Mesothelial cell of epicardium (in vitro differentiated cells): Measurements from ENCODE around the gene SRP9. TPM values are rescaled to one million over a fixed set of nuclear protein-coding genes. Genes with fewer than 3 reads are reported as not detected.

Experiments
- DNase-seq, 2 experiments: peaks; one replicate each; pipeline ENCODE4 v3.0.0; 2021; ENCODE audit warnings: low spot score in 2 of 2; ENCODE audit not compliant: unreplicated experiment in 2 of 2
- H3K27ac Mint-ChIP-seq: 2 replicates; pipeline ENCODE4 v1.8.0; 2021; ENCODE audit warnings: mixed read lengths
- H3K27me3 Mint-ChIP-seq: 2 replicates; pipeline ENCODE4 v1.8.0; 2021; ENCODE audit warnings: low read depth, mixed read lengths
- H3K36me3 Mint-ChIP-seq: 2 replicates; pipeline ENCODE4 v1.8.0; 2021; ENCODE audit warnings: mixed read lengths
- H3K4me1 Mint-ChIP-seq: 2 replicates; pipeline ENCODE4 v1.8.0; 2021; ENCODE audit warnings: mixed read lengths
- H3K4me3 Mint-ChIP-seq: 2 replicates; pipeline ENCODE4 v1.8.0; 2021; ENCODE audit warnings: mild to moderate bottlenecking, moderate library complexity, mixed read lengths
- H3K9me3 Mint-ChIP-seq: 2 replicates; pipeline ENCODE4 v1.8.0; 2021; ENCODE audit warnings: mixed read lengths
- CTCF ChIP-seq: fragments of 200-600 bp; sonication (generic); IDR thresholded peaks from one replicate; pipeline ENCODE4 v1.5.0; 2021; ENCODE audit warnings: antibody characterized with exemption; ENCODE audit not compliant: unreplicated experiment
- total RNA-seq: library from RNA; stranded (reverse); gene quantifications from 3 replicates; pipeline ENCODE4 v1.2.1, GENCODE V29; 2021

The SRP9 gene
- total RNA-seq, 1 donor from 2014 or later = 251 TPM

GRCh38 chr1:225737161-225737560 lies 40.5 kb upstream of the SRP9 start:
- Mint-ChIP-seq H3K4me3 (no peak overlapping the region), H3K9me3 (no peaks in the 10 kb centered on the region), H3K4me1 (peaks cover 31% of the 10 kb centered on the region), H3K27ac (peak overlapping the region; percentile 74), H3K27me3 (no peaks in the 10 kb centered on the region), H3K36me3 (no peaks in the 10 kb centered on the region)
- no peak for TF ChIP-seq CTCF
- DNase-seq = no peak

- no peak overlapping the region for H3K27ac Mint-ChIP-seq
- H3K4me1 Mint-ChIP-seq = peaks cover 31% of the 10 kb centered on the region
- no peaks in the 10 kb centered on the region for H3K36me3 Mint-ChIP-seq
- no peaks in the 10 kb centered on the region for H3K27me3 Mint-ChIP-seq
- TF ChIP-seq CTCF = no peak
- DNase-seq = no peak
- no peaks in the 10 kb centered on the region for H3K9me3 Mint-ChIP-seq
- no peak overlapping the region for H3K4me3 Mint-ChIP-seq
Measured at GRCh38 chr1:225737866-225738265, 39.8 kb upstream of the SRP9 start.

GRCh38 chr1:225738763-225739162 lies 38.9 kb upstream of the SRP9 start:
- Mint-ChIP-seq H3K36me3 (no peaks in the 10 kb centered on the region), H3K9me3 (no peaks in the 10 kb centered on the region), H3K4me3 (no peak overlapping the region), H3K4me1 (peaks cover 29% of the 10 kb centered on the region), H3K27ac (no peak overlapping the region), H3K27me3 (no peaks in the 10 kb centered on the region)
- no peak for DNase-seq
- TF ChIP-seq CTCF = no peak

GRCh38 chr1:225739542-225740107 lies 38.0 kb upstream of the SRP9 start:
- Mint-ChIP-seq H3K9me3 (no peaks in the 10 kb centered on the region), H3K36me3 (no peaks in the 10 kb centered on the region), H3K4me3 (no peak overlapping the region), H3K4me1 (peaks cover 28% of the 10 kb centered on the region), H3K27me3 (no peaks in the 10 kb centered on the region), H3K27ac (no peak overlapping the region)
- DNase-seq = no peak
- TF ChIP-seq CTCF = no peak

- no peaks in the 10 kb centered on the region for H3K9me3 Mint-ChIP-seq
- no peak overlapping the region for H3K27ac Mint-ChIP-seq
- peaks cover 11% of the 10 kb centered on the region for H3K4me1 Mint-ChIP-seq
- TF ChIP-seq CTCF = no peak
- H3K4me3 Mint-ChIP-seq = no peak overlapping the region
- no peaks in the 10 kb centered on the region for H3K27me3 Mint-ChIP-seq
- no peak for DNase-seq
- no peaks in the 10 kb centered on the region for H3K36me3 Mint-ChIP-seq
Measured at GRCh38 chr1:225744745-225745144, 32.9 kb upstream of the SRP9 start.

- H3K4me3 Mint-ChIP-seq = no peak overlapping the region
Measured at GRCh38 chr1:225745273-225745672, 32.4 kb upstream of the SRP9 start.

More at GRCh38 chr1:225745273-225745672, 32.4 kb upstream of the SRP9 start:
- Mint-ChIP-seq H3K36me3 (no peaks in the 10 kb centered on the region), H3K27me3 (no peaks in the 10 kb centered on the region), H3K4me1 (peaks cover 11% of the 10 kb centered on the region), H3K9me3 (no peaks in the 10 kb centered on the region), H3K27ac (no peak overlapping the region)
- DNase-seq = no peak
- no peak for TF ChIP-seq CTCF
